ENCODE results near the gene ABCA7. TPM values are rescaled to one million over a fixed set of nuclear protein-coding genes. Genes with fewer than 3 reads are reported as not detected.
"Not testable (repeated sequence)": the region's sequence is repeated elsewhere in the genome, so short reads cannot be mapped to it uniquely, and the experiment has no call there.

Gene ABCA7
- total RNA-seq, 1 donor from 2014 or later: 24.6 TPM

GRCh38 chr19:1017115-1017905 is 22.6 kb upstream of the ABCA7 start:
- no peak for DNase-seq (ENCODE audit: low read depth)

- no peak for DNase-seq (ENCODE audit: low read depth)
Measured at GRCh38 chr19:1017906-1018305, 22.0 kb upstream of the ABCA7 start.

- DNase-seq (ENCODE audit: low read depth): no peak
Measured at GRCh38 chr19:1018393-1018792, 21.5 kb upstream of the ABCA7 start.

- no peak for DNase-seq (ENCODE audit: low read depth)
Measured at GRCh38 chr19:1018932-1019615, 20.8 kb upstream of the ABCA7 start.

- no peak for DNase-seq (ENCODE audit: low read depth)
Measured at GRCh38 chr19:1019616-1019961, 20.3 kb upstream of the ABCA7 start.

GRCh38 chr19:1019980-1020867 is 19.7 kb upstream of the ABCA7 start:
- no peak for DNase-seq (ENCODE audit: low read depth)

- DNase-seq (ENCODE audit: low read depth): peak; percentile 84
Measured at GRCh38 chr19:1020868-1021425, 19.0 kb upstream of the ABCA7 start, which contains the start of gene TMEM259. Gene TMEM259 (minus strand): TSS chr19:1021123. CDS start chr19:1020996, 127 bp downstream.

GRCh38 chr19:1023883-1024188 is 16.1 kb upstream of the ABCA7 start:
- not testable (repeated sequence) for DNase-seq (ENCODE audit: low read depth)

- DNase-seq (ENCODE audit: low read depth): not testable (repeated sequence)
Measured at GRCh38 chr19:1025080-1025479, 14.8 kb upstream of the ABCA7 start.

- peak; percentile 35 for DNase-seq (ENCODE audit: low read depth)
Measured at GRCh38 chr19:1025960-1026782, 13.7 kb upstream of the ABCA7 start, which contains the start of gene CNN2. Gene CNN2 (plus strand): TSS chr19:1026608. CDS start chr19:1026662, 54 bp downstream.

- DNase-seq (ENCODE audit: low read depth): no peak
Measured at GRCh38 chr19:1026783-1027649, 12.9 kb upstream of the ABCA7 start.

- no peak for DNase-seq (ENCODE audit: low read depth)
Measured at GRCh38 chr19:1027650-1028061, 12.3 kb upstream of the ABCA7 start.

GRCh38 chr19:1028062-1028926 is 11.6 kb upstream of the ABCA7 start:
- peak; percentile 78 for DNase-seq (ENCODE audit: low read depth)

GRCh38 chr19:1032264-1032867 is 7.5 kb upstream of the ABCA7 start:
- DNase-seq (ENCODE audit: low read depth): no peak

- DNase-seq (ENCODE audit: low read depth): no peak
Measured at GRCh38 chr19:1035998-1036621, 3.8 kb upstream of the ABCA7 start.

GRCh38 chr19:1037621-1038064 is 2.3 kb upstream of the ABCA7 start:
- no peak for DNase-seq (ENCODE audit: low read depth)

GRCh38 chr19:1038978-1039645 is 795 bp upstream of the ABCA7 start:
- DNase-seq (ENCODE audit: low read depth): no peak

All from renal cortical epithelial cell (primary cell).